Measurements from ENCODE around the gene MPP4.

GRCh38 chr2:201644001-201644400, 54.4 kb downstream of the MPP4 start:
- TF ChIP-seq CTCF (IDR thresholded peaks at IDR 0.05; ENCODE audit: insufficient read depth, low read length, poor library complexity, severe bottlenecking) (no peak), EZH2phosphoT487 (conservative IDR thresholded peaks at IDR 0.05; ENCODE audit: low read length) (no peak)
